Stimulated activated CD4-positive, alpha-beta T cell treated with anti-CD3 and anti-CD28 coated beads, Interleukin-15, amount 100 ng/mL, for 1 hour (primary cell): Measurements from ENCODE around the gene SORBS2.

Experiments
- DNase-seq, 2 donors: peaks; one replicate each; pipeline ENCODE4 v3.0.0-alpha.2; 2020; ENCODE audit warnings: low read depth in 1 of 2, low spot score in 1 of 2

Gene SORBS2

GRCh38 chr4:185835336-185835735, 23.3 kb upstream of the SORBS2 start:
- DNase-seq: no peak

GRCh38 chr4:185834778-185835177, 22.8 kb upstream of the SORBS2 start:
- no peak for DNase-seq

GRCh38 chr4:185834088-185834487, 22.1 kb upstream of the SORBS2 start:
- DNase-seq: no peak

- no peak for DNase-seq
These were observed 21.1 kb upstream of the SORBS2 start for GRCh38 chr4:185833055-185833598.

GRCh38 chr4:185831125-185831815, 19.3 kb upstream of the SORBS2 start:
- no peak for DNase-seq

- no peak for DNase-seq
These were observed 18.4 kb upstream of the SORBS2 start for GRCh38 chr4:185830263-185830994.

GRCh38 chr4:185826381-185826780, 14.4 kb upstream of the SORBS2 start:
- no peak for DNase-seq

GRCh38 chr4:185825737-185826136, 13.7 kb upstream of the SORBS2 start:
- DNase-seq: no peak

- DNase-seq: no peak
These were observed 10.8 kb upstream of the SORBS2 start for GRCh38 chr4:185822791-185823190.

- no peak for DNase-seq
These were observed 9.0 kb upstream of the SORBS2 start for GRCh38 chr4:185821029-185821419.

GRCh38 chr4:185820146-185821028, 8.4 kb upstream of the SORBS2 start:
- no peak for DNase-seq

GRCh38 chr4:185819144-185819543, 7.2 kb upstream of the SORBS2 start:
- no peak for DNase-seq

- no peak for DNase-seq
These were observed 5.4 kb upstream of the SORBS2 start for GRCh38 chr4:185817403-185817818.

- no peak for DNase-seq
These were observed 1.1 kb upstream of the SORBS2 start for GRCh38 chr4:185813133-185813532.

- DNase-seq: no peak
These were observed 1.1 kb downstream of the SORBS2 start for GRCh38 chr4:185810746-185811508.

- DNase-seq: no peak
These were observed 2.4 kb downstream of the SORBS2 start for GRCh38 chr4:185809533-185810071.

- no peak for DNase-seq
These were observed 2.9 kb downstream of the SORBS2 start for GRCh38 chr4:185809121-185809520.

GRCh38 chr4:185805979-185806378, 6.0 kb downstream of the SORBS2 start:
- DNase-seq: no peak

- no peak for DNase-seq
These were observed 6.7 kb downstream of the SORBS2 start for GRCh38 chr4:185805262-185805802.

GRCh38 chr4:185803022-185803421, 9.0 kb downstream of the SORBS2 start:
- DNase-seq: no peak
